ENCODE measurements around the gene GATA3. TPM values are rescaled to one million over a fixed set of nuclear protein-coding genes. Genes with fewer than 3 reads are reported as not detected.

The GATA3 gene
- total RNA-seq, 2 donors from 2014 or later: 40.4 to 50.2 TPM

- no peaks in the 10 kb centered on the region for H3K9me3 Mint-ChIP-seq
- peaks cover 41 to 64% of the 10 kb centered on the region in 2 donors for H3K36me3 Mint-ChIP-seq (ENCODE audit: insufficient read depth in 2 of 2)
- DNase-seq: no peak
- peak overlapping the region; percentile 100 for H3K27ac Mint-ChIP-seq
- no peak for ATAC-seq (replicated peaks in 1 of 2)
- H3K4me1 Mint-ChIP-seq (ENCODE audit: low read depth): peaks cover 98% of the 10 kb centered on the region
- peak overlapping the region; percentile 75 to 93 for H3K4me3 Mint-ChIP-seq
- H3K27me3 Mint-ChIP-seq (ENCODE audit: low read depth): no peaks in the 10 kb centered on the region
Observed at GRCh38 chr10:8066797-8067196, 12.3 kb downstream of the GATA3 start.

GRCh38 chr10:8069108-8069507 is 14.6 kb downstream of the GATA3 start:
- ATAC-seq (replicated peaks in 1 of 2) (peak in 1 of 2 donors; percentile 5), DNase-seq (no peak)
- peaks cover 40 to 71% of the 10 kb centered on the region in 2 donors for H3K36me3 Mint-ChIP-seq (ENCODE audit: insufficient read depth in 2 of 2)
- H3K4me1 Mint-ChIP-seq (ENCODE audit: low read depth): peaks cover 98% of the 10 kb centered on the region
- H3K27ac Mint-ChIP-seq: peak overlapping the region; percentile 66
- H3K9me3 Mint-ChIP-seq: no peaks in the 10 kb centered on the region
- peak overlapping the region; percentile 34 to 93 for H3K4me3 Mint-ChIP-seq
- no peaks in the 10 kb centered on the region for H3K27me3 Mint-ChIP-seq (ENCODE audit: low read depth)

- no peaks in the 10 kb centered on the region for H3K27me3 Mint-ChIP-seq (ENCODE audit: low read depth)
- H3K9me3 Mint-ChIP-seq: no peaks in the 10 kb centered on the region
- no peak for DNase-seq
- H3K4me1 Mint-ChIP-seq (ENCODE audit: low read depth): peaks cover 95% of the 10 kb centered on the region
- H3K4me3 Mint-ChIP-seq: peak overlapping the region; percentile 34 to 93
- no peak for ATAC-seq (replicated peaks in 1 of 2)
- peaks cover 36 to 68% of the 10 kb centered on the region in 2 donors for H3K36me3 Mint-ChIP-seq (ENCODE audit: insufficient read depth in 2 of 2)
- H3K27ac Mint-ChIP-seq: peak overlapping the region; percentile 66
Observed at GRCh38 chr10:8069627-8070026, 15.1 kb downstream of the GATA3 start.

- Mint-ChIP-seq H3K27me3 (ENCODE audit: low read depth) (no peaks in the 10 kb centered on the region), H3K4me3 (peak overlapping the region; percentile 70 to 74), H3K4me1 (ENCODE audit: low read depth) (peaks cover 89% of the 10 kb centered on the region), H3K27ac (peak overlapping the region; percentile 79), H3K9me3 (no peaks in the 10 kb centered on the region), H3K36me3 (ENCODE audit: insufficient read depth in 2 of 2) (peaks cover 36 to 66% of the 10 kb centered on the region in 2 donors)
- DNase-seq (no peak), ATAC-seq (replicated peaks in 1 of 2) (peak in 1 of 2 donors; percentile 8)
Observed at GRCh38 chr10:8070440-8070839, 16.0 kb downstream of the GATA3 start.

- peaks cover 83% of the 10 kb centered on the region for H3K4me1 Mint-ChIP-seq (ENCODE audit: low read depth)
- H3K27ac Mint-ChIP-seq: peak overlapping the region; percentile 79
- no peaks in the 10 kb centered on the region for H3K27me3 Mint-ChIP-seq (ENCODE audit: low read depth)
- ATAC-seq (replicated peaks in 1 of 2): peak; percentile 44 to 49
- H3K36me3 Mint-ChIP-seq (ENCODE audit: insufficient read depth in 2 of 2): peaks cover 34 to 68% of the 10 kb centered on the region in 2 donors
- no peak for DNase-seq
- H3K4me3 Mint-ChIP-seq: peak overlapping the region; percentile 70 to 74
- no peaks in the 10 kb centered on the region for H3K9me3 Mint-ChIP-seq
Observed at GRCh38 chr10:8071006-8071405, 16.5 kb downstream of the GATA3 start.

- Mint-ChIP-seq H3K27me3 (ENCODE audit: low read depth) (no peaks in the 10 kb centered on the region), H3K36me3 (ENCODE audit: insufficient read depth in 2 of 2) (peaks cover 30 to 63% of the 10 kb centered on the region in 2 donors), H3K4me1 (ENCODE audit: low read depth) (peaks cover 77% of the 10 kb centered on the region), H3K27ac (peak overlapping the region; percentile 10), H3K4me3 (peak overlapping the region; percentile 62 to 69), H3K9me3 (no peaks in the 10 kb centered on the region)
- DNase-seq (no peak), ATAC-seq (replicated peaks in 1 of 2) (no peak)
Observed at GRCh38 chr10:8071666-8072065, 17.2 kb downstream of the GATA3 start.

GRCh38 chr10:8072211-8072610 is 17.7 kb downstream of the GATA3 start:
- peak overlapping the region; percentile 4 to 21 for H3K4me3 Mint-ChIP-seq
- peaks cover 71% of the 10 kb centered on the region for H3K4me1 Mint-ChIP-seq (ENCODE audit: low read depth)
- peak overlapping the region; percentile 5 for H3K27ac Mint-ChIP-seq
- DNase-seq (no peak), ATAC-seq (replicated peaks in 1 of 2) (no peak)
- H3K9me3 Mint-ChIP-seq: no peaks in the 10 kb centered on the region
- peaks cover 27 to 58% of the 10 kb centered on the region in 2 donors for H3K36me3 Mint-ChIP-seq (ENCODE audit: insufficient read depth in 2 of 2)
- no peaks in the 10 kb centered on the region for H3K27me3 Mint-ChIP-seq (ENCODE audit: low read depth)

- H3K9me3 Mint-ChIP-seq: no peaks in the 10 kb centered on the region
- H3K4me1 Mint-ChIP-seq (ENCODE audit: low read depth): peaks cover 55% of the 10 kb centered on the region
- H3K27ac Mint-ChIP-seq: peak overlapping the region; percentile 80
- H3K27me3 Mint-ChIP-seq (ENCODE audit: low read depth): no peaks in the 10 kb centered on the region
- no peak overlapping the region for H3K4me3 Mint-ChIP-seq
- H3K36me3 Mint-ChIP-seq (ENCODE audit: insufficient read depth in 2 of 2): peaks cover 20 to 44% of the 10 kb centered on the region in 2 donors
- ATAC-seq (replicated peaks in 1 of 2): peak; percentile 19 to 30
- DNase-seq: peak in 1 of 2 donors; percentile 19
Observed at GRCh38 chr10:8073691-8074416, 19.4 kb downstream of the GATA3 start.

GRCh38 chr10:8074881-8075280 is 20.4 kb downstream of the GATA3 start:
- DNase-seq: no peak
- no peak overlapping the region for H3K27ac Mint-ChIP-seq
- ATAC-seq (replicated peaks in 1 of 2): no peak
- no peak overlapping the region for H3K4me3 Mint-ChIP-seq
- no peaks in the 10 kb centered on the region for H3K27me3 Mint-ChIP-seq (ENCODE audit: low read depth)
- no peaks in the 10 kb centered on the region for H3K9me3 Mint-ChIP-seq
- peaks cover 44% of the 10 kb centered on the region for H3K4me1 Mint-ChIP-seq (ENCODE audit: low read depth)
- H3K36me3 Mint-ChIP-seq (ENCODE audit: insufficient read depth in 2 of 2): peaks cover 15 to 38% of the 10 kb centered on the region in 2 donors

- H3K27me3 Mint-ChIP-seq (ENCODE audit: low read depth): no peaks in the 10 kb centered on the region
- H3K36me3 Mint-ChIP-seq (ENCODE audit: insufficient read depth in 2 of 2): peaks cover 12 to 32% of the 10 kb centered on the region in 2 donors
- H3K4me1 Mint-ChIP-seq (ENCODE audit: low read depth): peaks cover 38% of the 10 kb centered on the region
- no peaks in the 10 kb centered on the region for H3K9me3 Mint-ChIP-seq
- ATAC-seq (replicated peaks in 1 of 2) (no peak), DNase-seq (no peak)
- no peak overlapping the region for H3K4me3 Mint-ChIP-seq
- no peak overlapping the region for H3K27ac Mint-ChIP-seq
Observed at GRCh38 chr10:8075282-8076260, 21.1 kb downstream of the GATA3 start.

- H3K4me1 Mint-ChIP-seq (ENCODE audit: low read depth): peaks cover 24% of the 10 kb centered on the region
- no peak overlapping the region for H3K27ac Mint-ChIP-seq
- no peak overlapping the region for H3K4me3 Mint-ChIP-seq
- ATAC-seq (replicated peaks in 1 of 2) (peak in 1 of 2 donors; percentile 43), DNase-seq (no peak)
- no peaks in the 10 kb centered on the region for H3K27me3 Mint-ChIP-seq (ENCODE audit: low read depth)
- peaks cover 8 to 25% of the 10 kb centered on the region in 2 donors for H3K36me3 Mint-ChIP-seq (ENCODE audit: insufficient read depth in 2 of 2)
- H3K9me3 Mint-ChIP-seq: no peaks in the 10 kb centered on the region
Observed at GRCh38 chr10:8076933-8077332, 22.4 kb downstream of the GATA3 start.

GRCh38 chr10:8078027-8078426 is 23.5 kb downstream of the GATA3 start:
- Mint-ChIP-seq H3K4me1 (ENCODE audit: low read depth) (peaks cover 13% of the 10 kb centered on the region), H3K9me3 (no peaks in the 10 kb centered on the region), H3K27me3 (ENCODE audit: low read depth) (no peaks in the 10 kb centered on the region), H3K27ac (no peak overlapping the region), H3K36me3 (ENCODE audit: insufficient read depth in 2 of 2) (peaks cover 5 to 19% of the 10 kb centered on the region in 2 donors), H3K4me3 (no peak overlapping the region)
- no peak for ATAC-seq (replicated peaks in 1 of 2)
- DNase-seq: no peak

- Mint-ChIP-seq H3K27me3 (ENCODE audit: low read depth) (no peaks in the 10 kb centered on the region), H3K4me3 (no peak overlapping the region), H3K4me1 (ENCODE audit: low read depth) (peaks cover 2% of the 10 kb centered on the region), H3K27ac (no peak overlapping the region), H3K9me3 (no peaks in the 10 kb centered on the region), H3K36me3 (ENCODE audit: insufficient read depth in 2 of 2) (peaks cover 0 to 9% of the 10 kb centered on the region in 2 donors)
- DNase-seq: no peak
- no peak for ATAC-seq (replicated peaks in 1 of 2)
Observed at GRCh38 chr10:8079126-8079525, 24.6 kb downstream of the GATA3 start.
